GM19468 (cell line): ENCODE results near the gene RNF126.
"Not testable (repeated sequence)": the region's sequence is repeated elsewhere in the genome, so short reads cannot be mapped to it uniquely, and the experiment has no call there.

ENCODE experiments used
- ATAC-seq: cut with Tn5 transposase; IDR thresholded peaks from one replicate; pipeline ENCODE4 v1.9.1; 2021; ENCODE audit warnings: mild to moderate bottlenecking, moderate library complexity, moderate number of reproducible peaks; ENCODE audit not compliant: unreplicated experiment; ENCODE audit errors: extremely low read depth

RNF126 gene

GRCh38 chr19:616062-616700, 46.8 kb downstream of the RNF126 start:
- ATAC-seq: no peak

- no peak for ATAC-seq
Observed at GRCh38 chr19:615619-616018, 47.4 kb downstream of the RNF126 start.

- ATAC-seq: no peak
Observed at GRCh38 chr19:613732-614567, 49.1 kb downstream of the RNF126 start.

- ATAC-seq: no peak
Observed at GRCh38 chr19:612941-613340, 50.1 kb downstream of the RNF126 start.

GRCh38 chr19:611481-611868, 51.5 kb downstream of the RNF126 start:
- ATAC-seq: no peak

- no peak for ATAC-seq
Observed at GRCh38 chr19:610801-611480, 52.1 kb downstream of the RNF126 start.

- no peak for ATAC-seq
Observed at GRCh38 chr19:610071-610800, 52.8 kb downstream of the RNF126 start.

- ATAC-seq: no peak
Observed at GRCh38 chr19:609004-609346, 54.0 kb downstream of the RNF126 start.

- ATAC-seq: no peak
Observed at GRCh38 chr19:608155-609003, 54.6 kb downstream of the RNF126 start.

GRCh38 chr19:607301-608154, 55.5 kb downstream of the RNF126 start:
- ATAC-seq: no peak

- ATAC-seq: not testable (repeated sequence)
Observed at GRCh38 chr19:605061-605971, 57.7 kb downstream of the RNF126 start.

GRCh38 chr19:604355-604754, 58.7 kb downstream of the RNF126 start:
- no peak for ATAC-seq

- not testable (repeated sequence) for ATAC-seq
Observed at GRCh38 chr19:603779-604178, 59.2 kb downstream of the RNF126 start.

- ATAC-seq: not testable (repeated sequence)
Observed at GRCh38 chr19:603302-603639, 59.7 kb downstream of the RNF126 start.

- ATAC-seq: no peak
Observed at GRCh38 chr19:602391-603301, 60.4 kb downstream of the RNF126 start.

- no peak for ATAC-seq
Observed at GRCh38 chr19:601790-602189, 61.2 kb downstream of the RNF126 start.

GRCh38 chr19:601310-601709, 61.7 kb downstream of the RNF126 start:
- ATAC-seq: no peak
